ENCODE data around the gene INPP5J.
"Not testable (repeated sequence)": the region's sequence is repeated elsewhere in the genome, so short reads cannot be mapped to it uniquely, and the experiment has no call there.

INPP5J gene

DNA sequence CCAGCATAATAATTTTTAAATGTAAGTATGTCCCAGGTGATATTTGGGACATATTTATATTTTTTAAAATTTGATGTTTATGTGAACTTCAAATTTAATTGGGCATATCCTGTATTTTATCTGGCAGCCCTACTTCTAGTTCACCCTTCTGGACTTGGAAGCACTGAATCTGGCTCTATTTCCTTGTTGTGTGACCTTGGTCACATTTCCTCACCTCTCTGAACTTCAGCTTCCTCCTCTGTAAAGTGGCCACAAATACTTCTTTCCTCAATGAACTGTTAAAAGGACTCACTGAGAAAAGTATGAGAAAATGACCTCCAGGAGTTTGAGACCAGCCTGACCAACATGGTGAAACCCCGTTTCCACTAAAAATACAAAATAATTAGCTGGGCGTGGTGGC is 29.1 kb downstream of the INPP5J start:
- DNase-seq (ENCODE audit: low spot score): no peak

GRCh38 chr22:31153357-31153756 is 30.6 kb downstream of the INPP5J start:
- no peak for DNase-seq (ENCODE audit: low spot score)

DNA sequence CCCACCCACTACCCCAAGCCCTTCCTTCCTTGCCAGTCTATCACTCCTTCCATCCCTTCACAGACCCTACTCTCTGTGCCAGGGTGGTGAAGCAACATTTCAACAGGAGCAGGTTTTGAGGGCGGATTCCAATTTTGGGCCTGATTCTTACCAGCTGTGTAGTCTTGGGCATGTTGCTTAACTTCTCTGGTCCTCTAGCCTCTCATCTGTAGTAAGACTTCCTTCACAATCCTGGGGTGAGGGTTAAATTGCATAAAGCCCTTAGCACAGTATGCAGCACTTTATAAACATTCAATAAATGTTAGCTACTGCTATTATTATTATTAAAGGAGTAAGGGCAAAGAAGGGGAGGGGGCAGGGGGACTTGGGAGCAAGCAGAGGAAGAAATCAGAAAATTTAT is 32.2 kb downstream of the INPP5J start:
- DNase-seq (ENCODE audit: low spot score): no peak

DNA sequence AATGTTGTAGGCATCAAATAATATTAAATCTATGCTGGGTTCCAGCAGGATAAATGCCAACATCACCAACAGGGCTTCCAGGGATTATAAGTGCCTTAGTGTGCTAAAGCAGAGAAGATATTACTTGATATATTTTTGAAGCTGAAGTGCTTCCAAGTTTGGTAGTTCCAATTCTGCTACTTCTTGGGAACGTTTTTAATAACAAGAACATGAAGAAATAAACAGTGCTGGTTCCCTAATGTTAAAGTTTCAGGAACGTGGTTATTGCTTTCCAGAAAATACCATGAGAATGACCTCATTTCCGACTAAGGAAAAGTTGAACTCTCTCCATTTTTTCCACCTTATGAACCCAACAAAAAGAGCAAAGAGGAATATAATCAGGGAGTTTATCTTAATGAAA is 32.7 kb downstream of the INPP5J start:
- DNase-seq (ENCODE audit: low spot score): no peak

GRCh38 chr22:31160328-31160978 is 37.7 kb downstream of the INPP5J start:
- peak; percentile 20 for DNase-seq (ENCODE audit: low spot score)

- DNase-seq (ENCODE audit: low spot score): no peak
Measured at GRCh38 chr22:31161386-31161785, 38.6 kb downstream of the INPP5J start.

DNA sequence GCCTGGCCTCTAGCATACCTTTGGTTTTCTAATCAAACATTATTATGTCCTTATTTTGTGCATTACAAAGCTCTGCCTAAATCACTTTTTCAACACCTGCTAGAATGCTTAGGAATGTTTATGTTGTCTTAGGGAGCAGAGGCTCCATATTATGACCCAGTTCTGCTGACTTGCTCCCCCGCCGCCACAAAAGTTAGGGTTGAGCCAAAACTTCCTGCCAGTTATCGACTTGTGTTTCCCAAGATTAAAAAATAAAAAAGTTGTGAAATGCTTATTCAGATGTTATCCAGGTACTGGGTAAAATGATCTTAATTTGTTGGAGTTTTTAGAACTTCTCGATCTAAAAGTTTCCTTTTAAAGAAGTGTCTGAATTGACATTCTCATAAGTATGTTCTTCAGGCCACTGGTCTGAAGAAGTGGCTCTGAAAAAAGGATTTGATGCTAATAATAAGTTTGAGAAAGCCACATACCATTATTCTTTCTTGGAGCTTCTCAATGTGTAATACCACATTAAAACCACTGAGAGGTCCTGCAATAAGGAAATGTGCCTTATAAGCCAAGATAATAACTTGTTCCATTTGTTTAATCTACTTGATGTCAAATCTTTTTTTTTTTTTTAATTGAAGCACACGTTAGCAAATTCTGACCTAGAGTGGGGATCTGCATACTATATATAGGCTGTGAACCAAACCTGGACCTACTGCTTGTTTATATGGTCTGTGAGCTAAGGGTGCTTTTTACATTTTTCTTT is 39.4 kb downstream of the INPP5J start:
- DNase-seq (ENCODE audit: low spot score): no peak

DNA sequence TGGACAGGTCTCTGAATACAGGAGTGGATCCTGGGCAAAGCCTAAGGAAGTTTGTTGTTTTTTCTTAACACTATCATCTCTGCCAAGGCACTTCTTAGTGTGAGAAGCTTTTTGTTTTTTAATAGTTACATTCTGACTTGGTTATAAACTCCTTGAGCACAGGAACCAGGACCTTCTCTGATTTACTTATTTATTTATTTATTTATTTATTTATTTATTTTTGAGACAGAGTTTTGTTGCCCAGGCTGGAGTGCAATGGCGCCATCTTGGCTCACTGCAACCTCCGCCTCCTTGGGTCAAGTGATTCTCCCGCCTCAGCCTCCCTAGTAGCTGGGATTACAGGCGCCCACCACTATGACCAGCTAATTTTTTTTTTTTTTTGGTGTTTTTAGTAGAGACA is 48.2 kb downstream of the INPP5J start:
- no peak for DNase-seq (ENCODE audit: low spot score)

GRCh38 chr22:31171734-31172133 is 49.0 kb downstream of the INPP5J start:
- not testable (repeated sequence) for DNase-seq (ENCODE audit: low spot score)

DNA sequence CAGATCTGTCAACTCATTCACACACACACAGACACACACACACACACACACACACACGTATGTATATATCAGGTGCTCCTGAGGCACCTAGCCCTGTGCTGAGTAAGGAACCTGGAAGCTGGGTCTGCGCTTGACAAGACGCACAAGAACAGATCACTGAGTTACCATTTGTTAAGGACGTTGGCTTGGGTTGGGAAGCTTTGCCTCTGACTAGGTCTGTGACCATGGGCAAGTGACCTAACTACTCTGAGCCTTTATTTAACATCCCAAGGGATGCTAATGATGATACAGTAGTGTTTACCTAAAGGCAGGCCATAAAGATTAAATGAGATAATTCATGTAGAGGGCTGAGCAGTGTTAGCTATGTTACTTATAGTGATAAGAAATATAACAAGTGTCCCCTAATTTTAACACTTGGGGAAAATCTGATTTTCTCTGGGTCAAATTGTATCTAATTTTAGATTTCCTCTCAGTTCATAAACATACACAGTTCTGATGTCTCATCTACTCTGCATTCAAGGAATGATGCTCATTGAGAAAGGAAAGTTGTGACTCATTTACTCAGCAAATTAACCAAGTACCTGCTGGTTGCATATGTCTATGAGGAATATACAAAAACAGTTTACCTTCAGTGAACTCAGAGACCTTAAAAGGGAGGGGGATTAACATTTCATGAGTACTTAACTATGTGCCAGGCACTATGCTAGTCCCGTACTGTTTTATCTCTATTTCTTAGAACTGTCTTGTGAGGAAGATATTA is 50.8 kb downstream of the INPP5J start:
- no peak for DNase-seq (ENCODE audit: low spot score)

DNA sequence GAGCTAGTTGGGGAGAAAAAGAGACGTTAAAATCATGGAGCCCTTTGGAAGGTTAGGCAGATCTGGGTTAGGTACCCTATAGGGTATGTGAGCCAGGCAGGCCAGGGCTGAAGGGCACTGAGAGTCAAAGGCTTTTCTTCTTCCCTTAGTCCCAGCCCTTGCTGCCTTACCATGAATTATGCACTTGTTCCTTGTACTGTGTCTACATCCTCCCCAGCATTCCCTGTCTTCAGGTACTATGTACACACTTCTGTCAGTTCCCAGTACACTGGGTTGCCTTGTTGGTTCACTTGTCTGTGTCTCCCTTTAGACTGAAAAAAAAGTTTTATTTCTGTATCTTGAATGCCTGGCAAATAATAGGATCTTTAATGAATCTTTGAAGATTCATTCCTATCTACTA is 54.2 kb downstream of the INPP5J start:
- DNase-seq (ENCODE audit: low spot score): no peak

DNA sequence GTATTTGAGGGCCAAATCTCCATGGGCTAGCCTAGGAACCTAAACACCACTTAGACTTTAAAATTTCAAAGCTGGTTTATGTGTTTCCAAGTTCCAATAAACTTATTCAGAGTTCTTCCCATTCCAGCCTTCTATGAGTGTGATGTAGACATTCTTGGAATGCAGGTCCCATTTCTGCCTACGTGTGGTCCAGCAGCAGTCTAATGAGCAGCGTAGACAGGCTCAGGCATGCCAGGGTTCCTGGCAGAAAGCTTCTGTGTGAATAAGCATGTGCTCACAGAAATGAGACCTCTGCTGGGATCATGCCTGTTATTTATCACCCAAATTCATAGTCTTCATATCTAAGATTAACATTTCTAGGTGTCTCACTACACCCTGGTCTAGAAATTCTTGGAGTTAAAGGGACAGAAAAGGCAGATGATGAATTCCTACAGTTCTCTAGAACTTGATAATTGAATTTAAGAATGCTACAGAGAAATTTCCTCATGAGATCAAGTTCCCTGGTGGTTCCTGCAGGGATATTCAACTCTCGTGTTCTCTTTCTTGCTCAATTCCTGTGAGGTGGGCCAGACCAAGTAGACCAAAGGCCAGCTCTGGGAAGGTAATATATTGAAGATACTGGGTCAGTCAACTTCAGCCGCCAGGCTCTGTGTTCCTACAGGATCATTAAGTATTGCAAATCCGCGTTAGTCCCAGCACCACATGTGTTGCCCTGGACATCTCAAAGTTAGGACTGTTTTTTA is 54.8 kb downstream of the INPP5J start:
- DNase-seq (ENCODE audit: low spot score): no peak

- DNase-seq (ENCODE audit: low spot score): no peak
Measured at GRCh38 chr22:31178859-31179258, 56.1 kb downstream of the INPP5J start.

DNA sequence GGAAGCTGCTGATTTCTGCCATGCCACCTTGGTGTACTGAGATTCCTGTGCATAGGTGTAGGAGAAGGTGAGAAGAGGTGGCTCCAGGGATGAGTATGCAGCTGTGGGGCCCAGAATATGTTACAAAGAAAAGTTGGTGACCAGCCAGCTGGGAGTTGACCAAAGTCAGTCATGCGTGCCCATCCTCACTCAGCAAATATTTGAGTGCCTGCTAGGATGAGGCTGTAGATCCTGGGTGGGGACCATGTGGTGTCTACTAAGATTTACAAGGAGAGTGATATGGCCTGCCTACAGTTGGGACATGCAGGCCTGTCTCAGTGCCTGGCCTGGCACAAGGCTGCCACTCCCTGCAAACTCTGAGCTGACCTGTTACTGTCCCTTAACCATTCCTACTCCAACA is 56.6 kb downstream of the INPP5J start:
- DNase-seq (ENCODE audit: low spot score): no peak

DNA sequence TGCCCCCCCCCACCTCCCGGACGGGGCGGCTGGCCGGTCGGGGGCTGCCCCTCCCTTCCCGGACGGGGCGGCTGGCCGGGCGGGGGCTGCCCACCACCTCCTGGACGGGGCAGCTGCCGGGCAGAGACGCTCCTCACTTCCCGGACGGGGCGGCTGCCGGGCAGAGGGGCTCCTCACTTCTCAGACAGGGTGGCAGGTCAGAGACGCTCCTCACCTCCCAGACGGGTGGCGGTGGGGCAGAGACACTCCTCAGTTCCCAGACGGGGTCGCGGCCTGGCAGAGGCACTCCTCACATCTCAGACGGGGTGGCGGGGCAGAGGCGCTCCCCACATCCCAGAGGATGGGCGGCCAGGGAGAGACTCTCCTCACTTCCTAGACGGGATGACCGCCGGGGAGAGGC is 61.2 kb downstream of the INPP5J start:
- DNase-seq (ENCODE audit: low spot score): no peak
